PC-3 (cell line): Measurements from ENCODE around the gene ADAM19. TPM values are rescaled to one million over a fixed set of nuclear protein-coding genes. Genes with fewer than 3 reads are reported as not detected.

Experiments used
- ATAC-seq: fragments of 200-7000 bp; cut with Tn5 transposase; 2 replicates; pipeline ENCODE4 v1.9.1; 2020; ENCODE audit warnings: mild to moderate bottlenecking, moderate library complexity
- BruUV-seq: library from RNA; stranded (reverse); fragments of 400-500 nt; replicated peaks from 2 replicates; lab custom pipeline; 2021; lab: Mats Ljungman, UMichigan
- CTCF ChIA-PET: fragments of 300-600 bp; sonication (Branson Sonifier 250); formaldehyde crosslinking; loops from one replicate; lab custom pipeline; 2022; ENCODE audit warnings: antibody characterized with exemption; lab: Charles Lee
- POLR2A ChIA-PET: fragments of 300-600 bp; sonication (Branson Sonifier 250); formaldehyde crosslinking; loops from one replicate; lab custom pipeline; 2022; ENCODE audit warnings: antibody characterized with exemption; ENCODE audit not compliant: unreplicated experiment; lab: Charles Lee
- DNase-seq: peaks from one replicate; pipeline ENCODE4 v3.0.0-alpha.2; 2015
- H2AFZ ChIP-seq: fragments of 300-600 bp; sonication (generic); 2 replicates; pipeline ENCODE4 v1.6.0; 2016; ENCODE audit warnings: antibody characterized with exemption, low read length
- H3F3A ChIP-seq: fragments of 300-600 bp; sonication (generic); one replicate; pipeline ENCODE4 v1.6.0; 2017; ENCODE audit warnings: antibody characterized with exemption, low read length, control low read depth, mild to moderate bottlenecking; ENCODE audit not compliant: unreplicated experiment
- H3K27ac ChIP-seq: fragments of 300-600 bp; sonication (generic); 2 replicates; pipeline ENCODE4 v1.5.1; 2016; ENCODE audit warnings: mild to moderate bottlenecking, low read length
- H3K27me3 ChIP-seq: fragments of 300-600 bp; sonication (generic); 2 replicates; pipeline ENCODE4 v1.6.1; 2016; ENCODE audit warnings: low read length, mixed read lengths
- H3K36me3 ChIP-seq: fragments of 300-600 bp; sonication (generic); 2 replicates; pipeline ENCODE4 v1.6.1; 2016; ENCODE audit warnings: low read depth, mixed run types, low read length, mixed read lengths
- H3K4me1 ChIP-seq: fragments of 300-600 bp; sonication (generic); 2 replicates; pipeline ENCODE4 v1.5.1; 2016; ENCODE audit warnings: low read length; ENCODE audit not compliant: insufficient read depth
- H3K4me2 ChIP-seq: fragments of 300-600 bp; sonication (generic); 2 replicates; pipeline ENCODE4 v1.6.0; 2016; ENCODE audit warnings: low read length
- H3K4me3 ChIP-seq: fragments of 300-600 bp; sonication (generic); 2 replicates; pipeline ENCODE4 v1.5.1; 2016; ENCODE audit warnings: mild to moderate bottlenecking, low read length, mixed read lengths
- H3K79me2 ChIP-seq: fragments of 300-600 bp; sonication (generic); 2 replicates; pipeline ENCODE4 v1.6.1; 2017; ENCODE audit warnings: low read length, mixed read lengths
- H3K9ac ChIP-seq: fragments of 300-600 bp; sonication (generic); 2 replicates; pipeline ENCODE4 v1.6.0; 2016; ENCODE audit warnings: mild to moderate bottlenecking, low read length
- H3K9me2 ChIP-seq: fragments of 300-600 bp; sonication (generic); replicated peaks from 2 replicates; pipeline ENCODE4 v1.6.1; 2016; ENCODE audit warnings: mixed run types, low read length, mixed read lengths
- H3K9me3 ChIP-seq: fragments of 300-600 bp; sonication (generic); 2 replicates; pipeline ENCODE4 v1.6.1; 2016; ENCODE audit warnings: low read length, mixed read lengths
- H4K20me1 ChIP-seq: fragments of 300-600 bp; sonication (generic); 2 replicates; pipeline ENCODE4 v1.6.1; 2016; ENCODE audit warnings: low read length, mixed read lengths
- CTCF ChIP-seq: fragments of 300-600 bp; sonication (generic); conservative IDR thresholded peaks from 2 replicates; pipeline ENCODE4 v1.5.1; 2017; ENCODE audit warnings: antibody characterized with exemption, low read depth, mild to moderate bottlenecking, low read length
- EZH2 ChIP-seq: fragments of 300-600 bp; sonication (generic); IDR thresholded peaks from one replicate; pipeline ENCODE4 v1.6.1; 2017; ENCODE audit warnings: antibody characterized with exemption, mild to moderate bottlenecking, low read length; ENCODE audit not compliant: unreplicated experiment
- EZH2phosphoT487 ChIP-seq: fragments of 300-600 bp; sonication (generic); IDR thresholded peaks from 2 replicates; pipeline ENCODE4 v1.6.1; 2018; ENCODE audit warnings: mild to moderate bottlenecking, antibody characterized with exemption, low read length, borderline replicate concordance
- intact Hi-C: fragments of 100-400 bp; cut with micrococcal nuclease; formaldehyde crosslinking; loops from 2 replicates; pipeline ENCODE4 v1.9.0; 2023
- total RNA-seq: library from RNA; depleted of rRNA; stranded (reverse); fragments of >200 nt; gene quantifications from 2 replicates; pipeline ENCODE4 v1.2.3, GENCODE V29; 2014

ADAM19 gene
- total RNA-seq, 1 experiment from 2014 or later: 115 TPM

- Histone ChIP-seq H3K4me3 (no peak overlapping the region), H3K27ac (peak overlapping the region; percentile 95), H4K20me1 (no peaks in the 10 kb centered on the region), H3K9me2 (no peaks in the 10 kb centered on the region), H3K4me1 (peaks cover 36% of the 10 kb centered on the region), H3K36me3 (peaks cover 47% of the 10 kb centered on the region), H3F3A (peaks cover 9% of the 10 kb centered on the region), H3K4me2 (peak overlapping the region; percentile 73), H3K9me3 (no peaks in the 10 kb centered on the region), H3K79me2 (no peaks in the 10 kb centered on the region), H3K9ac (peak overlapping the region; percentile 68), H3K27me3 (no peaks in the 10 kb centered on the region), H2AFZ (peak overlapping the region; percentile 46; the same call in 1 of the 2 replicates)
- intact Hi-C loops: loop anchor here (2.0 to 5.0 kb wide), 3 partner anchors 31 to 333 kb away; a partner anchor contains a TSS
- ATAC-seq: peak; percentile 48
- no peak for TF ChIP-seq CTCF
- no peak for TF ChIP-seq EZH2
- TF ChIP-seq EZH2phosphoT487: no peak
- DNase-seq: no peak
- ChIA-PET CTCF (interaction anchor here (0.5 to 1.8 kb wide), 11 partner anchors 8 to 263 kb away, joined by 3 to 9 read pairs (median 4); no protein-coding TSS in a partner anchor), POLR2A (interaction anchor here (0.5 kb wide), 1 partner anchor 338 kb away, joined by 3 read pairs; no protein-coding TSS in a partner anchor)
- no TSS peak for BruUV-seq
Observed at GRCh38 chr5:157479612-157480510, 95.7 kb downstream of the ADAM19 start.

GRCh38 chr5:157479166-157479565 lies 96.4 kb downstream of the ADAM19 start:
- H3K4me2 ChIP-seq: peak overlapping the region; percentile 73
- H3K79me2 ChIP-seq: no peaks in the 10 kb centered on the region
- peaks cover 9% of the 10 kb centered on the region for H3F3A ChIP-seq
- H3K27me3 ChIP-seq: no peaks in the 10 kb centered on the region
- H3K27ac ChIP-seq: peak overlapping the region; percentile 95
- peaks cover 40% of the 10 kb centered on the region for H3K36me3 ChIP-seq
- no peaks in the 10 kb centered on the region for H4K20me1 ChIP-seq
- peak overlapping the region; percentile 68 for H3K9ac ChIP-seq
- BruUV-seq: no TSS peak
- intact Hi-C loops: loop anchor here (2.0 to 5.0 kb wide), 3 partner anchors 32 to 332 kb away; a partner anchor contains a TSS
- no peaks in the 10 kb centered on the region for H3K9me2 ChIP-seq
- ATAC-seq (peak; percentile 96), DNase-seq (peak; percentile 96)
- ChIA-PET CTCF (interaction anchor here (0.5 to 1.8 kb wide), 10 partner anchors 7 to 264 kb away, joined by 3 to 9 read pairs (median 4); no protein-coding TSS in a partner anchor), POLR2A (no interaction called here)
- no peaks in the 10 kb centered on the region for H3K9me3 ChIP-seq
- TF ChIP-seq CTCF (no peak), EZH2 (no peak), EZH2phosphoT487 (no peak)
- no peak overlapping the region for H3K4me3 ChIP-seq
- peaks cover 36% of the 10 kb centered on the region for H3K4me1 ChIP-seq
- peak overlapping the region; percentile 46; the same call in 1 of the 2 replicates for H2AFZ ChIP-seq
